ENCODE measurements around the gene MAP2.

Gene MAP2

GRCh38 chr2:209424199-209424701 lies 403 bp downstream of the MAP2 start:
- DNase-seq (ENCODE audit: low spot score): no peak

GRCh38 chr2:209424781-209425470 lies 1.1 kb downstream of the MAP2 start:
- DNase-seq (ENCODE audit: low spot score): no peak

- DNase-seq (ENCODE audit: low spot score): no peak
Observed at GRCh38 chr2:209425471-209426071, 1.7 kb downstream of the MAP2 start.

DNA sequence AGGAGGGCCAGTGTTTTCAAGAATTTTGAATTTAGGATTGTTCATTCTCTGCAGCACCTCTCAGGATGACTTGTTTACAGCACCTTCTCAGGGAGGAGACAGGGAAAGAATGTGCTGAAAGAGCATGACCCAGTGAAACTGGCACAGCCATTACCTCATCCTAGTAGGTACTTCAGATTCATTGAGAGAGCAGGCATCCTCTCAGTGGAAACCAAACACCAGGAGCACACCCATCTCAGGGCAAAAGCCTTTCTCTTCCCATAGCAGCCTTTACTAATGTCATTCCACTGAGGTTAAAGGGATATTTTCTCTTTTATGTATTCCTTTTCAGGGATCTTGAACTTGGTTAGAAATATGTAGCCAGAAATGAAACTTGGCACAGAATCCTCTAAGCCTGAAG lies 2.6 kb downstream of the MAP2 start:
- no peak for DNase-seq (ENCODE audit: low spot score)

GRCh38 chr2:209431701-209432100 lies 7.9 kb downstream of the MAP2 start:
- DNase-seq (ENCODE audit: low spot score): no peak

DNA sequence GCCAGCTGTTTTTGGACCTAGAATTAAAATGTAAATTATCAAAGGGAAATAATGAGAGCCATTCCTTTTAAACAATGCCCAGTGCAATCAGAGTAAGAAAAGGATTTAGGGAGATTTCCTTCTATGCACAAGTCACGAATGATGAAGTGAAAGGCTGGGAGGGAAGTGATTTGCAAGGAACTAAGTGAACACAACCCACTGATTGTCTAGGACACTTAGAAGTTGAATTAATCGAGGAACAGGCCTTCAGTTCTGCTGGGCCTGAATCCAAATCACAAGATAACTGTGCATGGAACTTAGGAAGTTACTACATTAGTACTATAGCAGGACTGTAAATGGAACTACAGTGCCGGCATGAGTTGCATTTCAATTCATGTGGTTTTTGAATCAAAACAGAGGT lies 17.7 kb downstream of the MAP2 start:
- no peak for DNase-seq (ENCODE audit: low spot score)

- no peak for DNase-seq (ENCODE audit: low spot score)
Observed at GRCh38 chr2:209442939-209443338, 19.1 kb downstream of the MAP2 start.

DNA sequence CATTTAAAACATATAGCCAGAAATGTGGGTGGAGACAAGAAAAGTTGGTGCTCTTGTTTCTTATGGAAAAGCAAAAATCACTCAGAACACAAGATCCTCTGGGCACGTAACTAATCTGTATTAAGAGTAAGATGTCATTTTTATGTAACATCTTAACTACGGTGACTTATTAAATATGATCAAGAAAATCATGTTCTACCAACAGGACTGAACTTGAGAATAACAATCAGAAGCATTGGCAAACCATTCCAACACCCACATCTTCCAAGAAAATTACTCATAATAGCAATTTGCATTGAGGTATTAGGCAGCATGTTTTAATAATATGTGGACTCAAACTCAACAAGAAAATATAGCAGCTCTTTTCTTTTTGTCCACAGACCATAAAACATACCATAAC lies 21.6 kb downstream of the MAP2 start:
- DNase-seq (ENCODE audit: low spot score): no peak

GRCh38 chr2:209451209-209451834 lies 27.5 kb downstream of the MAP2 start:
- DNase-seq (ENCODE audit: low spot score): no peak

DNA sequence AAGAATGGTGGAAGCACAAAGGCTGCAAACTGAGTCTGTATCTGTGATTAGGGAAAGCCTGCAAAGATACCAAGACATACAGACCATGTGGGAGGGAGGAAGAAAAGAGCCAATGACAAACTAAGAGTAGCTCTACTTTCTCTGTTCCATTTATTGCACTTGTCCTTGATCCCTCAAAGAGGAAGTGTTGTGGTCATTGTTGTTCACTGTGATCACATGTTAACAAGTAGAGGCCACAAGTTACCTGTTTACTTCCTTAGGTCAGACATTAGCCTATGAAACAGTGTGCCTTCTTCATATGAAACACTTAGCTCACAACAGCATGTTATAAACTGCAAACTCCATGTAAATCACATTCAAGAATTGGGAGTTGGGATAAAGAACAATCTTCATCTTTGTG lies 32.6 kb downstream of the MAP2 start:
- DNase-seq (ENCODE audit: low spot score): no peak

DNA sequence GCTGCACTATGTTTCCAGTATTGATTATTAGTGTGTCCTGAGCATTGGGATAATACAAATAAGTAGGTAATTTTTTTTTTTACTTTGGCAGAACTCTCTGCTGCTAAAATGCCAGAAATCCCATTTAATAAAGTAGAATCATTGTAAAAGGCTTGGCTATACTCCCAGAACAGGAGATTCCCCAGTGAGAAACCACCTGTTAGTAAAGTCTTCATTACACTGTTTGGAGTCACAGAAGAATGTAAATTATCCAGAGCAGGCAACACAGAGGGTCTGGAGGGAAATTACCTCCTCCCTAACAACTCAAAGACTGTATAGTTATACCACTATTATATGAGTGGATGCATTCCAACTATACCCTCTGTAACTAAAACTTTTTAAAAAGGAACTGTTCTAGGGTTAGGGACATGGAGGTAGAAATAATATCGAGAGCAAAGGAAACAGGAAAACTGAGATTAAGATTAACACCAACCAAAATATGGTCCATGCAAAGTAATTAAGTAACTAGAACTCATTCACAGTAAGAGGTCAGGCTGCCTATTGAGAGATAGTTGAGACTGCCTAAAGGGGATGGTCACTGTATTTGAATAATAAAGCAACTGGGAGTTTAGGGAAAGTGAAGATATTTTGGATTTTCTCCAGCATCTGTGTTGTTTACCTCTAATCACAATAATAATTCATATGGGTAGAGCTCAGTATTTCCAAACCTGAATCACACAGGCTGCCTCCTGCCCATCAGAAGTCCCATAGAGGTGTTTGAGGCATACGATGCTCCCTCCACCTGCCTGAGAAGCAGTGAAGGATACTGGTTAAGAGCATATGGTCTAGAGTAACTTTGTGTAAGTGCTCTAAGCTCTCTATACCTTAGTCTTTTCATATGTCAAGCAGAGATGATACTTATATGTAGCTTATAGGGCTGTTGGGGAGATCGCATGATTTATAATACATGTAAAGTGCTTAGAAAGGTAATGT lies 34.4 kb downstream of the MAP2 start:
- DNase-seq (ENCODE audit: low spot score): no peak

DNA sequence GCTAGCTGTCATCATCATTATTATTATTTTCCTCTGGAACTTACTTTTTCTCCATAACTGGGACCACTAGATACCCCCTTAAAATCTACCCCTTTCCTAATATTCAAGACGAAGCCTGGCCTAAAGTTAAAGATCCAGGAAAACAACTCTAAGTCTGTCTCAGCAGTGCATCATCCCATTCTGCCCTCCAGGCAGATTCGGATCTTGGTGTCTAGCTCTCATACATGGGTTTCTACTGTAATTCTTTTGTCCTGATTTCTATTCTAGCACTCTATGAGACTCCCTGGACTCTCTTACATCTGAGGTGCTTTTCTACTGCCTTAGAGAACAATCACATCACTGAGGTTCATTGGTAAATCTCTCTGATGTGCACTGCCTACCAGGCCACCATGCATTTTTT lies 35.5 kb downstream of the MAP2 start:
- DNase-seq (ENCODE audit: low spot score): no peak

- DNase-seq (ENCODE audit: low spot score): no peak
Observed at GRCh38 chr2:209460151-209460761, 36.4 kb downstream of the MAP2 start.

GRCh38 chr2:209463226-209463625 lies 39.4 kb downstream of the MAP2 start:
- DNase-seq (ENCODE audit: low spot score): no peak

DNA sequence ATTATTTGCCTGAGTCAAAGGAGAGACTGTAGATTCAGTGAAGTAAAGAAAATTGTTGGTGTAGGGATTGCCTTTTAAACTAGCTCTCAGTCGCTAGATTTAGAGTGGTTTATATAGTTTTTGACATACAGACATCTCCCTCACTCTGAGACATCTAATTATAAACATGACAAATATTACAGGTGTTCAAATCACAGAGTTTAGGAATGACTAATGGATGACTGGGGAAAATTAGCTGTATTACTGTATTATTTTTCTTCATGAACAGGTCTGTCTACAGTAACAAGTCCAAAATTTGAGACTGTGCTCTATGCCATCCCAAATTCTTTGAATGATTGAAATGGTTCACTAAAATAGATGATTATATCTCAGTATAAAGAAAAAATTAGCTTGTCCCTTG lies 40.0 kb downstream of the MAP2 start:
- no peak for DNase-seq (ENCODE audit: low spot score)

DNA sequence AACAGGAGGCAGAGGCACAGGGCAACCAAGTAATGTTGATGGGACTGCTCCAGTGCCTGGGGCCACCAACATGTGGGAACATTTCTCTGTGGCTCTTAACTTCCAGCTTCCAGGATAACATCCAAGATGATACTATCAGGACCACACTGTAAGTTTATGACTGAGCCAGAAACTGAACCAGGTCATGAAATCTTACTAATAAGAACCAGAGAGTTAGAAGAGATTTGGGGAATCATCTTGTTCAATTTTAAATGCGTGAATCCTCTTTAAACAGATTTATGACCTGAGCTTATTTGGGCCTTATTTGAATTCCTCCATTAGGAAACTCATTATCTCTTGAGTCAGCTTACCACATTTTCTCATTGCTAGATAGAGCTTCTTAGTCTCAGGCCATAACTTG lies 45.0 kb downstream of the MAP2 start:
- DNase-seq (ENCODE audit: low spot score): no peak

GRCh38 chr2:209469481-209469880 lies 45.6 kb downstream of the MAP2 start:
- no peak for DNase-seq (ENCODE audit: low spot score)

DNA sequence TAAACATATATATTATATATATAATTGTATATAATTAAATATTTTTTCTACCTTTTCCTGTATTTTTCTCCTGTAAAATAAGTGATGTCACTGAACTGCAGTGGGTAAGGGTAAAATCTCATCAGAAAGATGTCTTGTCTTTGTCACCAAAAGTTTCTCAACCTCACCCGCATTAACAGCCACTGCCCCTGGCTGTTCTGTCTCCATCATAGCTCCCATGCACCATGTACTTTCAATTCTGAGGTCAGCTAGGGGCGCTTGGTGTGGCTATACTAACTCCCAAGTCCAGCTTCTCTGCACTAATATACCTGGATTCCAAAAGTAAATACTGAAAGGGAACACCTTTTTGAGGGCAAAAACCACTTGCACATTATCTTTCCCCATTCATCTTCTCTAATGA lies 46.6 kb downstream of the MAP2 start:
- no peak for DNase-seq (ENCODE audit: low spot score)

GRCh38 chr2:209471037-209471436 lies 47.2 kb downstream of the MAP2 start:
- no peak for DNase-seq (ENCODE audit: low spot score)

GRCh38 chr2:209472112-209472832 lies 48.4 kb downstream of the MAP2 start:
- no peak for DNase-seq (ENCODE audit: low spot score)

GRCh38 chr2:209472871-209473270 lies 49.0 kb downstream of the MAP2 start:
- DNase-seq (ENCODE audit: low spot score): no peak

All from hematopoietic multipotent progenitor cell treated with erythropoietin and hydrocortisone succinate and interleukin-3 and kit ligand, for 15 days (in vitro differentiated cells).